SIG-M5 (cell line): ENCODE results near the gene PRKAG1.
A peak's percentile ranks its signal among the peaks of the same experiment; 100 is the strongest.

Experiments
- DNase-seq: peaks from one replicate; lab custom pipeline; 2025; lab: John Stamatoyannopoulos, UW

The PRKAG1 gene

DNA sequence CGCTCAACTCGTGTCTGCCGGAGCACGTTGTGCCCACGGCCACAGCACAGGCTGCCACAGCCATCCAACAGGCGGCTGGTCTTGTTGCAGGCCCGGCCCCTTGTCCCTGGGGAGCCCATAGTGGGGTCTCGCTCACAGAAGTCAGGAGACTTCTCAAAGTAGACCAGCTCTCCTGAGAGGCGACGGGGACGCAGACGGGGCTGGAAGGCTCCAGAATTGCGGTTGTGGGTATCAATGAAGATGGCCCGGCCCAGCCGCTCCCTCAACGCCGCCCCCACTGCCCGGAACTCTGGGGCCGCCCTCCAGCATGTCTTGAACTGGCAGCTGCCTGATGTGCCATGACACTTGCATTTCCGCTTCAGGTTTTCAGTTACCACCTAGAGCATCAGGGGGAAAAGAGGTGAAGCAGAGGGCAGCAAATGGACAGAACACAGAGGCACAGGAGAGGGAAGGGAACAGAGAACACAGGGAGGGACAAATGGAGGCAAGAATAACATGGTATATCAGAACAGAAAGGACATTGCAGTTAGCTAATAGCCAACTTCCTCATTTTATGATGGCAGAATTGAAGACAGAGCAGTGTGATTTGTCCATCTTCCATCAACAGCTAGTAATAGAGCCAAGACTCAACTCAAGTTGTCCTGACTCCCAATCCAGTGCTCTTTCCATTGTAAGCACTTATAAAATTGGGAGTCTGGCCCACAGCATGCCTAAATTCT, 52.2 kb downstream of the PRKAG1 start:
- peak; percentile 33 for DNase-seq

DNA sequence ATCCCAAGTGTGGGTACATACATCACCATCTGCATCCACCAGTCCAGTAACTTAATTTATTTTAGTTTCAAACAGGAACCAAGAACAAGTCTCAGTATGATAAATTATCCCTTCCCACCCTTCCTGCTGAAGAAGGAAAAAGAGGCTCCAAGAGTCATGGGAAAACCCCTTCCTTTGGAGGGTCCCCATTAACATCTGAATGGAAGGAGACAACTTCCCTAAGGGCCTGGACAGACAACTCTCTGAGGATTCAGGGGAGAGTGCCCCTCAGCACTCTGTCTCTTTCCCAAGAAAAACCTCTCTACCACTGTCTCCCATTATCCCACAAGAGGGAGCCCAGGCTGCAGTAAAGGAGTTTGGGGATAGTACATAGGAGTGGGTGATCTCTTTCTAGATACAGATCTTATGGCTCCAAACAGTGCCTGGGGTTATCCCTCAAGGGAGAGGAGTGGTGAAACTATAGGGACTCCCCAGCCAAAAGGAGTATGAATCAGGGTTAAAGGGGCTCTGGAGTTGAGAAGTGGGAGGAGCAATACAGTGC, 53.2 kb downstream of the PRKAG1 start:
- DNase-seq: no peak

DNA sequence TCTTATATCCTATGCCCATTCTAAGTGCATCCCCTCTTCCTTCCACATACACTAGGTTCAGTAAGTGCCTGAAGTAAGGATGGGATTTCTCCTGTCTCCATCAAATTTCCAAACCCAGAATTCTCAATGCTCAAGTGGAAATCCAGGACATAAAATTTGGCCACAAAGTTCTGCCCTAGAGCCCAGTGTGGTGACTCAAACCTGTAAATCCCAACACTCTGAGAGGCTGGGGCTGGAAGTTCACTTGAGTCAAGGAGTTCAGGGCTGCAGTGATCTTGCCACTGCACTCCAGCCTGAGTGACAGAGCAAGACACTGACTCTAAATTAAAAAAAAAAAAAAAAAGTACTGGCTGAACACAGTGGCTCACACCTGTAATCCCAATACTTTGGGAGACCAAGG, 56.8 kb downstream of the PRKAG1 start:
- no peak for DNase-seq

DNA sequence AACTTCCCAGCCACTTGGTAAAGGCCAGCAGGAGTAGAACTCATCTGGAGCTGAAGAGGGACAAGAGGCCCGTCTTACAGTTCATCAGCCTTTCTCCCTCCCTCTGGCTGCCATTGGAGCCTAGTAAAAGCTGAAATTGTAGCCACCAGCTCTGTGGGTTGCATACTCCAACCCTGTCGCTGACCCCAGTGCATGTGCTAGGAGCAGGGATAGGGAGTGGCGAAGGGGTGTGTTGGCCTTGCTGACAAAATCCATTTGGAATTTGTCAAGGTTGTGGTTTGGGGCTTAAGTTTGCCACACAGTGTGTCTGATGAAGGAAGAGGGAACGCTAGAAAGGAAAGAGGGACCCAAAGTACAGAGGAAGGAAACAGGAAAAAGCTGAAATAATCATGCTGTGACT, 57.2 kb downstream of the PRKAG1 start:
- DNase-seq: no peak

DNA sequence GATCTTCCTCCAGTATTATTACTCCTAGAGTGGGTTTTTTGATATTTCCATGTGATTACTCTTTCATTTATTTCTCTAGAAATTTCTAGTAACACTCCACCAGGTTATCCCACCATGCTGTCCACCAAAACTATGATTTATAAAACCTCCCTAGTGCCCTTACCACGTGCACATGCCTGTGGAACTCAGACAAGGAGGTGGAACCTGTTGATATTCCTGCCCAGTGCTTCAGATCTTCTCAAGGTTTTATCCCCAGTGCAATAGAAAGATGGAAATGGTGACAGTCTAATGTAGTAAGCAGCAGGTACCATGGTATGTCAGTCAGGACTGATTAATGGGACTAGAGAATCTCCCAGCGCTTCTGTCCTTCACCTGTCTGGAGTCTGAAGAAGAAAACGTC, 57.7 kb downstream of the PRKAG1 start:
- DNase-seq: no peak

DNA sequence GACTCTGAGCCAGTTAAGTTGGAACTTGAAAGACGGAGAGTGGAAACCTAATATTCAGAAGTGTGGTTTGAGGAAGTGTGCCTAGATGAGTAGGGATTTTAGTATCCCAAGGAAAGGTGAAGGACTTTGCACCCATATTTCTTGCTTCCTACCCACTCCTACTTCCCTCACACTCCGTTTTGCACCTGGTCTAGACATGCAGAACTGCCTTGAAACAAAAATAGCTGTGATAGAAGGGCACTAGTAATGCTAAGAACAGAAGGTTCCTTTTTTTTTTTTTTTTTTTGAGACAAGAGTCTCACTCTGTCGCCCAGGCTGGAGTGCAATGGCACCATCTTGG, 60.6 kb downstream of the PRKAG1 start:
- no peak for DNase-seq

DNA sequence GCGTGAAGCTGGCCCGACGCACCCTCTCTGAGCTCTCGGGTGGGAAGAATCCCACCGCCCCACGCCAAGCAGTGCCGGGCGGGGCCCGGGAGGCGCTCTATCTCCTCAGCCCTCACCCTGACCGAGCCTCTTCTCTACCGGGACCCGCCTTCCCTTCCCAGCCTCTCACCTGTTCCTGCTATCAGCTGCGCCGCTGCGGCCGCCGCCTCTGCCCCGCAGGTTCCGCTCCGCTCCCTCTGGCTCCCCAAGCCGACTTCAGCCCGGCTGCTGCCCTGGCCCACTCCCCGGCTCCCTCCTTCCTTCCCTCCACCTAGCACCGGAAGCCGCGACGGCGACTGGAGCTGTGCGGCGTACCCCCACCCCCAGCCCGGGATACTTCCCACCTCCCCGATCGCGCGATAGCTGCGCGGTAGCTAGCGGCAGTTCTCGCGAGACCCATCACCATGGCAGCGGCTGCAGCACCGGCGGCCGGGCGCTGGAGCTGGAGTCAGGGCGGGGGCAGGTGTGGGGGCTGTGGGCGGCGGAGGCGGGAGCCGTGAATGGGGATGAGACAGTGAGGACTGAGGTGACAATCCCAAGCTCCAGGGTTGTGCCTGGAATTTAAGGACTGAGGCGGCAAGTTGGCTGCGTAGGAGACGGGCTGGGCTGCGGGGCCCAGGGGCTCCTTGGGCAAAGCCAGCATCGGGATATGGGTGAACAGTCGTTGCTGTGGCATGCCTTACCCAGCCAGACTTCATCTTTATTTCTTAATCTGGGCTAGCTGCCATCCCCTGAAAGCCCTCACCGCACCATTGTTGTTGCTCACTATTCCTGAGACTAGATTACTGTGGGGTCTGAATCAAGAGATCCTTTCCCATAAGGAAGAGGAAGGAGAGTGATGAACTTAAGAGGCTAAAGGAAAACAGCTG, 61.2 kb downstream of the PRKAG1 start, which contains the start of gene ARF3:
TSS of gene ARF3 (minus strand) at position 347 of the 908 bp plus-strand sequence. CDS start 16,392 bp downstream, outside the sequence.
- peak; percentile 64 for DNase-seq

DNA sequence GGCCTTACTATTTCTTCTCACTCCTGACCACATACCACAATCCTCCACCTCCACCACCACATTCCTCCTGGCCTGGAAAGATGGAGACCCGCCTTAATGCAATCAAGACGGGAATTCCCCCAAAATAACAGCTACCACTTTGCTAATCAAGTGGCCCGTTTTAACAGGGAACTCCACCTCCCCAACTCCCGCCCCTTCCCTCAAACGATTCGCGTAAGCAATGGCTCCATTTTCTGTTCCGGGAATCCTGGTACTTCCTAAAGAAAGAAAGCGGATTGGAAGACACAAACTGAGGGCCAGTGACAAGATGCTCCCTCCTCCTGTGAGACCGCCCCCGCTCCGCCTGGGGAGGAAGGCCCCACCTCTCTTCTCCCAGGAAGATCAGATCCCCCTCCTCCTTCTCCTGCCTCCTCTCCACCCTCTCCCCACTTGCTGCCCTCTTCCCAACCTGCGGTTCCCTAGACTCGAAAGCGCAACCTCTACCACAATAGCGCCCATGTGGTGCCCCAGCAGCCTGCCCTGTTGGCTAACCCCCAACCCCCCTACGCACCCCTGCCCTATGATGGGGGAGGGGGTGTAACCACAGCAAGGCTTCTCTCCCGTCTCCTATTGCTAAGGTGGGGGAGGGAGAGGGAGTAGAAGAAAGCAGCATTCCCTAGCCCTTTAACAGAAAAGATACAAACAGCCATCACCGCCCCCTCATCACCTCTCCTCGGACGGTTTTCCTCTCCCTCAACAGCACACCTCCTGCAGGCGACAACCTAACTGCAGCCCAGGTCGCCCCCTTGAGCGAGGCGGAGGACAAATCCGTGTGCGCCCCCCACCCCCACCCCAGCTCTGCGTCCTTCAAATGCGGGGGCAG, 62.1 kb downstream of the PRKAG1 start:
- no peak for DNase-seq

DNA sequence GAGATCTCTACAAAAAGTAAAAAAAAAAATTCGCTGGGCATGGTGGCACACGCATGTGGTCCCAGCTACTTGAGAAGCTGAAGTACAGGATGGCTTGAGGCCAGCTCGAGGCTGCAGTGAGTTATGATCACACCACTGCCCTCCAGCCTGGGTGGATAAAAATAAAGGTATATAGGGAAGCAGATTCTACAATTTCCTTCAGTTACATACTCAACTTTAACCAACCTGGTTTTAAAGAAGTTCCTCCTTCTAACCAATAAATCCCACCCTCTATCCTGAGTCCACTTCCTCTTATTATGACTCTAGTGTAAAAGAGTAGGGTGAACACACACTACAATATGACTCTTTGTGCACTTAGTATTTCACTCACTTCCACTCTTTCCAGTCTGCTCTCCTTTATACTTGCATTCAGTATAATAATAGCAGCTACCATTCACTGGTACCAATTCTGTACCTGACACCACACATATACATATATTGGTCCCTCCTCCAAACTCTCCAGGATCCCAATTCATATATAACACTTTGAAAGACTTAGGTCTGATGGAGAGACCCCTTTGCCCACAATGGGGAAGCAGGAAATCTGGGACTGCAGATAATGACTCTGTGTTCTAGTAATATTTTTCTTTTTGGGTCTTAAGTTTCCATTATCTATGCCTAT, 63.6 kb downstream of the PRKAG1 start:
- peak; percentile 95 for DNase-seq

DNA sequence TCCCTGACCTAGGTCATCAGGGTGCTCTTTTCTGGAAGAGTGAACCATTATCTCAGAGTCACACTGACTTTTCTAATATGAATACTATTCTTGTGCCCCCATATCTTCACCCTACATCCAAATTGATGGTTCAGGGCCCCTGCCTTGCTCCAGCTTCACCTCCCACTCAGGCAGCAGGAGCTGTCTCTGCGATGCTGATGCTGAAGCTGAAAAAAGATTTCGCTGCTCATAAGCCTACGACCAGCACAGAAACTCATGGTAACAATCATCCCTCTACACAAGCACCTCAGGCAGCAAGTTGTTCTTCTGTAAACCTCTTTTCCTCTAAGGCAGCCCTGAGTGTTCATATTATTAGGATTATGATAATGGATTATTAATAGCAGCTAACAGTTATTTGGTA, 64.5 kb downstream of the PRKAG1 start:
- no peak for DNase-seq

DNA sequence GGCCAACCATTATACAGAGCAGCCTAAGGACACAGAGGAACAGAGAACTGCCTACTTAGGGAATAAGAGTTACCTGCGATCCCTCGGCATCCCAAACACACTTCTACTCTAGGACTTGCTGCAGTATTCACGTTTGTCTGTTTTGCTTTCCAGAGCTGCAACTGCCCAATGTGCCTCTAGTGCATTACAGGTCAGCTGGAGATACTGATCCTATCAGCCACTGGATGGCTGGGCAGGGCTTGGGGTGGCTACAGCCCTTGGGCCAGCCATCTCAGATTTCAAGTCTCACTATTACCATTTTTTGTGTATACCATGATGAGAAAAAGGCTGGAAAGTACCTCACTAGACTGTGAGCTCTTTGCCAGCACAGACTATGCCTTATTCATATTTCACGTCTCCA, 65.9 kb downstream of the PRKAG1 start:
- no peak for DNase-seq
